H9 (cell line): ENCODE measurements around the gene CD59. TPM values are rescaled to one million over a fixed set of nuclear protein-coding genes. Genes with fewer than 3 reads are reported as not detected.

ENCODE experiments used
- DNase-seq: peaks from one replicate; pipeline ENCODE4 v3.0.0-alpha.2; 2017
- H2AFZ ChIP-seq: one replicate; pipeline ENCODE4 v1.6.1; 2013; ENCODE audit warnings: mild to moderate bottlenecking, low read length, control low read depth, moderate library complexity
- H2AK5ac ChIP-seq: 2 replicates; pipeline ENCODE4 v1.6.1; 2013; ENCODE audit warnings: low read length, control low read depth, mixed read lengths; ENCODE audit not compliant: insufficient read length
- H2BK120ac ChIP-seq: one replicate; pipeline ENCODE4 v1.6.1; 2013; ENCODE audit warnings: low read depth, mild to moderate bottlenecking, low read length, control low read depth, inconsistent platforms; ENCODE audit not compliant: poor library complexity, severe bottlenecking
- H2BK12ac ChIP-seq: 2 replicates; pipeline ENCODE4 v1.6.1; 2013; ENCODE audit warnings: low read length, control low read depth, mixed read lengths, low read depth; ENCODE audit not compliant: insufficient read length
- H2BK15ac ChIP-seq: 2 replicates; pipeline ENCODE4 v1.6.1; 2013; ENCODE audit warnings: low read depth, low read length, control low read depth
- H2BK20ac ChIP-seq: one replicate; pipeline ENCODE4 v1.6.1; 2013; ENCODE audit warnings: low read depth, mild to moderate bottlenecking, low read length, control low read depth, inconsistent platforms; ENCODE audit not compliant: poor library complexity, severe bottlenecking
- H2BK5ac ChIP-seq: 2 replicates; pipeline ENCODE4 v1.6.1; 2013; ENCODE audit warnings: low read length, control low read depth, mixed read lengths; ENCODE audit not compliant: insufficient read length
- H3K14ac ChIP-seq: 2 replicates; pipeline ENCODE4 v1.6.1; 2013; ENCODE audit warnings: low read length, control low read depth; ENCODE audit not compliant: insufficient read depth
- H3K18ac ChIP-seq: 2 replicates; pipeline ENCODE4 v1.6.1; 2013; ENCODE audit warnings: low read depth, mild to moderate bottlenecking, mixed read lengths, low read length, control low read depth; ENCODE audit not compliant: insufficient read length
- H3K23ac ChIP-seq: 2 replicates; pipeline ENCODE4 v1.6.1; 2013; ENCODE audit warnings: low read length, control low read depth, mixed read lengths, low read depth; ENCODE audit not compliant: insufficient read length
- H3K23me2 ChIP-seq: 2 replicates; pipeline ENCODE4 v1.6.1; 2013; ENCODE audit warnings: low read depth, mild to moderate bottlenecking, mixed read lengths, low read length, control low read depth; ENCODE audit not compliant: insufficient read length, poor library complexity, severe bottlenecking
- H3K27ac ChIP-seq: 2 replicates; pipeline ENCODE4 v1.5.1; 2013; ENCODE audit warnings: low read length, control low read depth, mixed read lengths, low read depth; ENCODE audit not compliant: insufficient read length
- H3K27me3 ChIP-seq: 2 replicates; pipeline ENCODE4 v1.6.1; 2013; ENCODE audit warnings: low read length, control low read depth, inconsistent platforms; ENCODE audit not compliant: insufficient read depth
- H3K4ac ChIP-seq: 2 replicates; pipeline ENCODE4 v1.6.1; 2013; ENCODE audit warnings: low read depth, mild to moderate bottlenecking, control low read depth, inconsistent platforms, low read length, moderate library complexity
- H3K4me1 ChIP-seq: 2 replicates; pipeline ENCODE4 v1.6.1; 2013; ENCODE audit warnings: low read length, control low read depth, inconsistent platforms; ENCODE audit not compliant: insufficient read depth
- H3K4me2 ChIP-seq: 2 replicates; pipeline ENCODE4 v1.6.1; 2013; ENCODE audit warnings: low read length, control low read depth, mixed read lengths; ENCODE audit not compliant: insufficient read length, insufficient read depth
- H3K56ac ChIP-seq: 2 replicates; pipeline ENCODE4 v1.6.1; 2013; ENCODE audit warnings: low read depth, mild to moderate bottlenecking, mixed read lengths, low read length, control low read depth; ENCODE audit not compliant: insufficient read length
- H3K79me1 ChIP-seq: 2 replicates; pipeline ENCODE4 v1.6.1; 2013; ENCODE audit warnings: low read depth, mild to moderate bottlenecking, moderate library complexity, low read length, control low read depth, inconsistent platforms; ENCODE audit not compliant: insufficient read depth, poor library complexity, severe bottlenecking
- H3K79me2 ChIP-seq: 2 replicates; pipeline ENCODE4 v1.6.1; 2013; ENCODE audit warnings: low read length, control low read depth, inconsistent platforms; ENCODE audit not compliant: insufficient read depth
- H3K9ac ChIP-seq: 2 replicates; pipeline ENCODE4 v1.6.1; 2013; ENCODE audit warnings: low read length, control low read depth, mixed read lengths; ENCODE audit not compliant: insufficient read length; ENCODE audit errors: extremely low read depth
- H3K9me3 ChIP-seq: one replicate; pipeline ENCODE4 v1.6.1; 2013; ENCODE audit warnings: low read depth, low read length, inconsistent platforms; ENCODE audit not compliant: control insufficient read depth
- H3T11ph ChIP-seq: one replicate; pipeline ENCODE4 v1.6.1; 2013; ENCODE audit warnings: mild to moderate bottlenecking, low read length, control low read depth, inconsistent platforms
- H4K20me1 ChIP-seq: one replicate; pipeline ENCODE4 v1.6.1; 2013; ENCODE audit not compliant: control insufficient read depth, insufficient read length, insufficient read depth
- H4K5ac ChIP-seq: 2 replicates; pipeline ENCODE4 v1.6.1; 2013; ENCODE audit warnings: low read depth, mild to moderate bottlenecking, mixed read lengths, low read length, control low read depth; ENCODE audit not compliant: insufficient read length
- H4K8ac ChIP-seq: replicated peaks from 2 replicates; pipeline ENCODE4 v1.6.1; 2013; ENCODE audit warnings: low read length, control low read depth, mixed read lengths, low read depth; ENCODE audit not compliant: insufficient read length
- H4K91ac ChIP-seq: 2 replicates; pipeline ENCODE4 v1.6.1; 2013; ENCODE audit warnings: low read depth, mild to moderate bottlenecking, moderate library complexity, mixed read lengths, low read length, control low read depth; ENCODE audit not compliant: insufficient read length
- H3K27ac Mint-ChIP-seq, 3 experiments: 2 replicates in 2 of 3; 3 replicates in 1 of 3; pipeline ENCODE4 v1.8.0; 2020 to 2021; ENCODE audit warnings: mixed read lengths in 3 of 3, mild to moderate bottlenecking in 1 of 3, moderate library complexity in 1 of 3
- H3K27me3 Mint-ChIP-seq: 2 replicates; pipeline ENCODE4 v1.8.0; 2021; ENCODE audit warnings: low read depth, mild to moderate bottlenecking, moderate library complexity, mixed read lengths
- H3K36me3 Mint-ChIP-seq, 3 experiments: 2 replicates in 2 of 3; 3 replicates in 1 of 3; pipeline ENCODE4 v1.8.0; 2020 to 2021; ENCODE audit warnings: low read depth in 3 of 3, mixed read lengths in 3 of 3; ENCODE audit not compliant: insufficient read depth in 1 of 3
- H3K4me1 Mint-ChIP-seq, 2 experiments: 2 replicates each; pipeline ENCODE4 v1.8.0; 2020; ENCODE audit warnings: mixed read lengths in 2 of 2
- H3K4me3 Mint-ChIP-seq, 2 experiments: 2 replicates in 1 of 2; 3 replicates in 1 of 2; pipeline ENCODE4 v1.8.0; 2020 to 2021; ENCODE audit warnings: mild to moderate bottlenecking in 2 of 2, mixed read lengths in 2 of 2, moderate library complexity in 1 of 2
- H3K9me3 Mint-ChIP-seq, 2 experiments: 2 replicates in 1 of 2; 3 replicates in 1 of 2; pipeline ENCODE4 v1.8.0; 2020; ENCODE audit warnings: mild to moderate bottlenecking in 2 of 2, mixed read lengths in 2 of 2, moderate library complexity in 1 of 2
- WGBS: extraction: QIAGEN DNeasy Blood & Tissue Kit; methylation state at CpG from one replicate; pipeline ENCODE4 v1.1.7; 2013; ENCODE audit warnings: missing lambda C conversion rate, low lambda C conversion rate, mixed read lengths; ENCODE audit not compliant: insufficient read length; ENCODE audit errors: extremely low coverage; 5-methylcytosine and 5-hydroxymethylcytosine counted together
- total RNA-seq: library from RNA; stranded (reverse); gene quantifications from 2 replicates; pipeline ENCODE4 v1.2.1, GENCODE V29; 2021
- TF ChIP-seq, protein P1 (sequence below): fragments of 200-600 bp; sonication (generic); conservative IDR thresholded peaks from 3 replicates; pipeline ENCODE4 v1.8.0; 2021; ENCODE audit warnings: antibody characterized with exemption, mild to moderate bottlenecking

CD59 gene
- total RNA-seq, 1 experiment from 2014 or later: 91.5 TPM

DNA sequence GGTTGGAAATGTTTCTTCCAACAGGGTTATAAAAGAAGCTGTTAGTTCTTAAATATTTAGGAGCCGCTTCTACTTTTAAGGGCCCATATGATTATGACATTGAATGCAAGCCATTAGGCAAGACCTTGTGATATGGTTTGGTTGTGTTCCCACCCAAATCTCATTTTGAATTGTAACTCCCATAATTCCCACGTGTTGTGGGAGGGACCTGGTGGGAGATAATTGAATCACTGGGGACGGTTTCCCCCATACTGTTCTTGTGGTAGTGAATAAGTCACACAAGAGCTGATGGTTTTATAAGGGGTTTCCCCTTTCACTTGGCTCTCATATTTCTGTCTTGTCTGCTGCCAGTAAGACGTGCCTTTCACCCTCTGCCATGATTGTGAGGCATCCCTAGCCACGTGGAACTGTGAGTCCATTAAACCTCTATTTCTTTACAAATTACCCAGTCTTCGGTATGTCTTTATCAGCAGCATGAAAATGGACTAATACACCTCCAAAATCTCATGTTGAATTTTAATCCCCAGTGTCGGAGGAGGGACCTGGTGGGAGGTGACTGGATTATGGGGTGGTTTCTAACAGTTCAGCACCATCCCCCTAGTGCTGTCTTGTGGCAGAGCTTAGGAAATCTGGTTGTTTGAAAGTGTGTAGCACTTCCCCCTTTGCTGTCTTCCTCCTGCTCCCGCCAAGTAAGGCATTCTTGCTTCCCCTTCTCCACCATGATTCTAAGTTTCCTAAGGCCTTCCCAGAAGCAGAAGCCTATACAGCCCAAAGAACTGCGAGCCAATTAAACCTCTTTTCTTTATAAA lies 4.3 kb downstream of the CD59 start:
- Mint-ChIP-seq H3K36me3 (peaks cover 4 to 15% (median 10%) of the 10 kb centered on the region in 3 experiments; a peak in 6 of 7 replicates), H3K4me3 (no peak overlapping the region), H3K4me1 (peaks cover 25% of the 10 kb centered on the region in 2 experiments), H3K9me3 (peaks cover 3 to 4% of the 10 kb centered on the region in 2 experiments; a peak in 2 of 5 replicates), H3K27me3 (peaks cover 6% of the 10 kb centered on the region), H3K27ac (no peak overlapping the region)
- Histone ChIP-seq H2BK120ac (no peak overlapping the region), H3K27ac (no peak overlapping the region), H2BK15ac (no peak overlapping the region), H3K4me1 (no peaks in the 10 kb centered on the region), H3K56ac (no peak overlapping the region), H2BK12ac (no peak overlapping the region), H3K23me2 (no peaks in the 10 kb centered on the region), H4K91ac (no peak overlapping the region), H3K14ac (no peak overlapping the region), H3K27me3 (no peaks in the 10 kb centered on the region; the same call in 1 of the 2 replicates), H3K23ac (no peak overlapping the region), H3K79me2 (no peaks in the 10 kb centered on the region; the same call in 1 of the 2 replicates), H3K18ac (no peak overlapping the region), H3K4ac (no peak overlapping the region), H3T11ph (no peak overlapping the region), H3K9me3 (no peaks in the 10 kb centered on the region), H3K79me1 (peaks cover 3% of the 10 kb centered on the region), H2AK5ac (no peak overlapping the region), H3K4me2 (no peak overlapping the region), H4K8ac (no peak overlapping the region), H3K9ac (no peak overlapping the region), H2BK20ac (no peak overlapping the region), H2AFZ (no peak overlapping the region), H4K20me1 (no peaks in the 10 kb centered on the region), H4K5ac (no peak overlapping the region), H2BK5ac (no peak overlapping the region)
- WGBS: no CpG with 5 or more reads among the region's 9 CpGs
- DNase-seq: no peak
- TF ChIP-seq, protein P1, sequence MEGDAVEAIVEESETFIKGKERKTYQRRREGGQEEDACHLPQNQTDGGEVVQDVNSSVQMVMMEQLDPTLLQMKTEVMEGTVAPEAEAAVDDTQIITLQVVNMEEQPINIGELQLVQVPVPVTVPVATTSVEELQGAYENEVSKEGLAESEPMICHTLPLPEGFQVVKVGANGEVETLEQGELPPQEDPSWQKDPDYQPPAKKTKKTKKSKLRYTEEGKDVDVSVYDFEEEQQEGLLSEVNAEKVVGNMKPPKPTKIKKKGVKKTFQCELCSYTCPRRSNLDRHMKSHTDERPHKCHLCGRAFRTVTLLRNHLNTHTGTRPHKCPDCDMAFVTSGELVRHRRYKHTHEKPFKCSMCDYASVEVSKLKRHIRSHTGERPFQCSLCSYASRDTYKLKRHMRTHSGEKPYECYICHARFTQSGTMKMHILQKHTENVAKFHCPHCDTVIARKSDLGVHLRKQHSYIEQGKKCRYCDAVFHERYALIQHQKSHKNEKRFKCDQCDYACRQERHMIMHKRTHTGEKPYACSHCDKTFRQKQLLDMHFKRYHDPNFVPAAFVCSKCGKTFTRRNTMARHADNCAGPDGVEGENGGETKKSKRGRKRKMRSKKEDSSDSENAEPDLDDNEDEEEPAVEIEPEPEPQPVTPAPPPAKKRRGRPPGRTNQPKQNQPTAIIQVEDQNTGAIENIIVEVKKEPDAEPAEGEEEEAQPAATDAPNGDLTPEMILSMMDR: no peak
